Fibroblast of skin of back (primary cell): ENCODE data around the gene PHOSPHO2. TPM values are rescaled to one million over a fixed set of nuclear protein-coding genes. Genes with fewer than 3 reads are reported as not detected.

Experiments used
- DNase-seq: peaks from one replicate; pipeline ENCODE4 v3.0.0-alpha.2; 2013
- polyA plus RNA-seq, 2 experiments: library from polyadenylated mRNA; unstranded; fragments of 120-200 nt; gene quantifications; one replicate each; pipeline ENCODE4 v1.2.1, GENCODE V29; 2013; ENCODE audit not compliant: insufficient read length in 2 of 2

The PHOSPHO2 gene, protein sequence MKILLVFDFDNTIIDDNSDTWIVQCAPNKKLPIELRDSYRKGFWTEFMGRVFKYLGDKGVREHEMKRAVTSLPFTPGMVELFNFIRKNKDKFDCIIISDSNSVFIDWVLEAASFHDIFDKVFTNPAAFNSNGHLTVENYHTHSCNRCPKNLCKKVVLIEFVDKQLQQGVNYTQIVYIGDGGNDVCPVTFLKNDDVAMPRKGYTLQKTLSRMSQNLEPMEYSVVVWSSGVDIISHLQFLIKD
- polyA plus RNA-seq (2013, experiment 1 of 2; ENCODE audit: insufficient read length): 1.4 TPM
- 1.4 TPM for polyA plus RNA-seq (2013, experiment 2 of 2; ENCODE audit: insufficient read length)

DNA sequence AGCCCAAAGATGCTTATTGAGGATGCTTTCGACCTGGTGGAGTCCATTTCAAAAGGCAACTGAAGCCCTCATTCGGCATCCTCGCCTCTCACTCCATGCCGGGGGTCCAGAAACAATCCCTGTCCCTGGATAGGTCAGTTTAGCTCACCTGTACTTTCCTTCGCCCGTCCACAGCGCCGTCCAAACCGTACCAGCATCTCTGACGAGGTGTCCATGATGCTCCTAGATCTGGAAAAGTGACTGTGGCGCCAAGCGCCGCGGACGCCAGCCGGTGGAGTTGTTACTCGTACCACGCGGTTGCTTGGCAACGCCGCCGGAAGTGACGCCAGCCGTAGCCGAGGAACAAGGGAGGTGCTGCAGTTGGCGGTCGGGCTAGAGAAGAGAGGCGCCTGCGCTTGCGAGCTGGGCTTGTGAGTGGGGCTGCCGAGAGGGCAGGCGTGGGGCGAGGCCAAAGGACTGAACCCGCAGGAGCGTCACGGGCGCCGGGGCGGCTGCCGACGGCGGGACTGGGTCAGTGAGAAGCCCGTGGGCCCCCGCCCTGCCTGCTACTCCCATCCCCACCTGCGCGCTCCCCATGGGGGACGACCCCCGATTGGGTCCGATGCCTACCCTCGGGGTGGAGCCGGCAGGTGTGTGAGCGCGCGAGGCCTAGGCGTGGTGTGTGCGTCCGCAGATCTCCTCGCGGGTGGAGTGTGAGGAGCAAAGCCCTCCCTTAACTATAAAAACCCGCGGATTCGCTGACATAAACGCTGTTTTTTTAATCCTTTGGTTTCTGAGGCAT lies at the start of gene PHOSPHO2, which contains the start of gene CFAP210:
TSS of gene PHOSPHO2 (plus strand) at position 357 of the 781 bp plus-strand sequence. CDS start 6,503 bp downstream, outside the sequence.
TSS of gene CFAP210 (minus strand) at position 293 of the 781 bp plus-strand sequence. CDS start at position 215, 78 bp downstream.
- DNase-seq: peak; percentile 97

DNA sequence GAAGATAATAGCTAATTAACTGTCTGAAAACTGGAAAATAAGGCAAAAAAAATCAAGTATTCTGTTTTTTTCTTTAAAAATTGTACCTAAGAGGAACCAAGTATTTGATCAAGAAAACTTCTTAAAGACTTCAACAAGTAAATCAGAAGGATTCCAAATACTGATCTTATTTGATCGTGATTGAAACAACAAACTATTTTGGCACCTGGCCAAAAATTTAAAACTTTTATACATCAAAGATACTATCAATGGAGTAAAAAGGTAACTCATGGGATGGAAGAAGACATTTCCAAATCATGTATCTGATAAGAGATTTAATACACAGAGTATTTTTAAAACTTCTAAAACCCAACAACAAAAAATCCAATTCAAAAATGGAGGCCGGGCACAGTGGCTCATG lies 46.8 kb upstream of the PHOSPHO2 start:
- no peak for DNase-seq

DNA sequence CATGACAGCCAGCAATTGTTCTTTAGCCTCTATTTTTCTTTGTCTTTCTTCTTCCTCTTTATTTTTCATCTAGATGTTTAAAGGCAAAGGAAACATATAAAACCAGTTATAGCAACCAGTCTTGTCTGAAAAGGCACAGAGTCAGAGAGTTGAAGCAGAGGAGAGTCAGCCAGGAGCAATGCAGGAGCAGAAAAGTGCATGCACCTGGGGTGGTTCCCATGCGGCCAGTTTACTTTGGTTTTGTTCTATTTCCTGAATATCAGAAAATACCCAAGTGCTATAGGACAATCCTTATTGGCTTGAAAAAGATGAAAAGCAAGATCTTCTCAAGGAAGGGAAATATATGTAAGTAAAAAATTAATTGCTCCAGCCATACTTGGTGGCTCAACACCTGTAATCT lies 45.0 kb upstream of the PHOSPHO2 start:
- DNase-seq: no peak

DNA sequence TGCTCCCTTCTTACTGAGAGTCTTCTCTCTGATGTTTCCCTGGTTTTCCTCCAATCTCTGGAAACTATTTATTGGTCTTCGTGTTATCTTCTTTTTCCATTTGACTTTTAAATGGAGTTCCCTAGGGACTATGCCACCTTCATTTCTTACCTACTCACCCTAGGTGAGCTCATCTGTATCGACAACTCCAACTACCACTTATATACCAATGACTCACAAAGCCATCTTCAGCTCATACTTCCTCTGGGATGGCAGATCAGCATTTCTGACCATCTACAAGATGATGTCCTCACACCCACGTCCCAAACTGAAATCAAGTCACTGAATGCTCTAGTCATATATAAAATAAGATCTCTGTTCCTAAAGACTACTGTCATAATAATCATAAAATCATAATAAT lies 40.6 kb upstream of the PHOSPHO2 start:
- no peak for DNase-seq

DNA sequence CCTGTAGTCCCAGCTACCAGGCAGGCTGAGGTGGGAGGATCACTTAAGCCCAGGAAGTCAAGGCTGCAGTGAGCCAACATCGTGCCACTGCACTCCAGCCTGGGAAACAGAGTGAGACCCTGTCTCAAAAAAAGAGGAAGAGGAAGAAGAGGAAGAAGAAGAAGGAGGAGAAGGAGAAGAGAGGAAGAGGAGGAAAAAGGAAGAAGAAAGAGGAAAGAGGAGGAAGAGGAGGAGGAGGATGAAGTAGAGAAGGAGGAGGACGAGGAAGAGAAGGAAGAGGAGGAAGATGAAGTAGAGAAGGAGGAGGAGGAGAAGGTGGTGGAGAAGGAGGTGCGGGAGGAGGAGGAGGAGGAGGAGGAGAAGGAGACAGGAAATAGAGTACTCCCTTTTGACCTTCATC lies 38.1 kb upstream of the PHOSPHO2 start:
- DNase-seq: no peak

DNA sequence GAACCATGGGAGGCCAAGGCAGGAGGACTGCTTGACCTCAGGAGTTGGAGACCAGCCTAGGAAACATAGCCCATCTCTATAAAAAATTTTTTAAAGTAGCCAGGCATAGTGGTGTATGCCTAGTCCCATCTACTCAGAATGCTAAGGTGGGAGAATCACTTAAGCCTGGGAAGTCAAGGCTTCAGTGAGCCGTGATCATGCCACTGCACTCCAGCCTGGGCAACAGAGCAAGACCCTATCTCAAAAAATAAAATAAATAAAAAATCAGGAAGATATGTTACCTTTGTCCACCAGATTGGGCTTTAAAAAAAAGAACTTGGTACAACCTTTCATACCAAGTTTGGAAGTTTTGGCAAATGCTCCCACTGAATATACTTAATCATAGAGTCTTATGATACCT lies 35.4 kb upstream of the PHOSPHO2 start:
- no peak for DNase-seq

DNA sequence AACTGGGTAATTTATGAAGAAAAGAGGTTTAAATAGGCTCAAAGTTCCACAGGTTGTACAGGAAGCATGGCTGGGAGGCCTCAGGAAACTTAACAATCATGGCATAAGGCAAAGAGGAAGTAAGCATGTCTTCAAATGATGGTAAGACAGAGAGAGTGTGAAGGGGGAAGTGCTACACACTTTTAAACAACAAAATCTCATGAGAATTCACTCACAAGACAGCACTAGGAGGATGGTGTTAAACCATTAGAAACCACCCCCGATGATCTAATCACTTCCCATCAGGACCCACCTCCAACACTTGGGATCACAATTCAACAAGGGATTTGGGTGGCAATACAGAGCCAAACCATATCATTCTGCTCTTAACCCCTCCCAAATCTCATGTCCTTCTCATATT lies 34.9 kb upstream of the PHOSPHO2 start:
- no peak for DNase-seq

DNA sequence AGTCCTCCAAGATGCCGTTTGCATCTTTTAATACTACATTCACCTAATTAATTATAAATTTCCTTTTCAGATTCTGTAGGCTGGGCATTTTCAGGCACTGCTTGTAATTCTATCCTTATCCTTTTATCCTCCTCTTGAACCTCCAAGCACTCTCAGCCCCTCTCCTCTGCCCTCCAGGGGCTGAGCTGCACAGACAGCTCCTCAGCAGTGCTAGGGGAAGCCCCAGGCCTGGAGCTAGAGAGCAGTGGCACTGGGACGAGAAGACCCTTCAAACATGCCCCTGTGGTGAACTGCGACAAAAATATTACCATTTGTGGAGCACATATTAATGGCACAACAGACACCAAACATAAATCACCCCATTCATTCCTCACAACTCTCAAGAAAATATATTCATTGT lies 33.0 kb upstream of the PHOSPHO2 start:
- DNase-seq: no peak

DNA sequence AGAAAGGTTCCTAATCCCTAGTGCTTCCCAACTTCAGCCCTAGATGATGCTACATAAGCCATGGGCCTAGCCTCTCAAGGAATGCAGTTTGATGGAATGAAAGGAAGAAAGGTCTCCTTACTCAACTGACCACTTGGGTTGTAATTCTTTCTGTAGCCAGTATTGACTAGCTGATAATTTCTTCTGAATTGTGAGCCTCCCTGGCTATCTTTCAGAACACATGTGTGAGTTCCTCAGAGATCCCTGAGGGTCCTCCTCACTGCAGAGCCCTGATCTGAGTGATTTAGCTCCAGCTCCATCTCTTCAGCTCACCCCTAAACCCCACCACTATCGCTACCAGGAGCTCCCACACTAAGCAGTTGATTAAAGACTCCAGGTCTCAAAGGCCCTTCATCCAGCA lies 31.5 kb upstream of the PHOSPHO2 start:
- no peak for DNase-seq

DNA sequence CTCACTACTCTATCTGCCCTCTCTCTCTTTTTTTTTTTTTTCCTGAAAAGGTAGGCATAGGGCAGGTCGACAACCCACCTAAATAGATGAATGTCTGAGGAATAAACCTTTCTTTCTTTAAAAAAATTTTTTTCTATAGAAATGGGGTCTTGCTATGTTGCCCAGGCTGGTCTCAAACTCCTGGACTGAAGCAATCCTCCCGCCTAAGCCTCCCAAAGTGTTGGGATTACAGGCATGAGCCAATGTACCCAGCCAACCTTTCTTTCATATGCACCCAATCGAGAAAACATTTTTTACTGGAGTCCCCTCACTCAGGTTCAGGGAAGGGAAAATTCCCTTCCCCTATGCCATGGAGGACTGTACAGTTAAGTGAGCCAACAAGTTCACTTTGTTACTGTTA lies 31.0 kb upstream of the PHOSPHO2 start:
- DNase-seq: no peak

DNA sequence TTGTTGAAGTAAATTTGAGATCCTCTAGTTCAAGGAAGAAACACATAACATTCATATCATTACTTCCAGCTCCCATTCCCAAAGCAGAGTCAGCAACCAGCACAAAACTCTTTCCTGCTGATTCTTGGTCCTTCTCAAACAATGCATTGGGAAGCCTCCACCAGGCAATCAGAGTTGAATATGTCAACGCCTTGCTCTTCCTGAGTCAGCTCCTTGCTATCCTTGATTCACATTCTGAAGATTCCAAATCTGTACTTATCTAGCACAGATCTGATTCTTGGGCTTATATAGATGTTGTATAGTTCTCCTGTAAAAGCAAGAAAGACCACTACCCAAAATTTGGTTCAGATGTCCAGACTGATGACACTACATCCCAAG lies 29.7 kb upstream of the PHOSPHO2 start:
- DNase-seq: peak; percentile 40

DNA sequence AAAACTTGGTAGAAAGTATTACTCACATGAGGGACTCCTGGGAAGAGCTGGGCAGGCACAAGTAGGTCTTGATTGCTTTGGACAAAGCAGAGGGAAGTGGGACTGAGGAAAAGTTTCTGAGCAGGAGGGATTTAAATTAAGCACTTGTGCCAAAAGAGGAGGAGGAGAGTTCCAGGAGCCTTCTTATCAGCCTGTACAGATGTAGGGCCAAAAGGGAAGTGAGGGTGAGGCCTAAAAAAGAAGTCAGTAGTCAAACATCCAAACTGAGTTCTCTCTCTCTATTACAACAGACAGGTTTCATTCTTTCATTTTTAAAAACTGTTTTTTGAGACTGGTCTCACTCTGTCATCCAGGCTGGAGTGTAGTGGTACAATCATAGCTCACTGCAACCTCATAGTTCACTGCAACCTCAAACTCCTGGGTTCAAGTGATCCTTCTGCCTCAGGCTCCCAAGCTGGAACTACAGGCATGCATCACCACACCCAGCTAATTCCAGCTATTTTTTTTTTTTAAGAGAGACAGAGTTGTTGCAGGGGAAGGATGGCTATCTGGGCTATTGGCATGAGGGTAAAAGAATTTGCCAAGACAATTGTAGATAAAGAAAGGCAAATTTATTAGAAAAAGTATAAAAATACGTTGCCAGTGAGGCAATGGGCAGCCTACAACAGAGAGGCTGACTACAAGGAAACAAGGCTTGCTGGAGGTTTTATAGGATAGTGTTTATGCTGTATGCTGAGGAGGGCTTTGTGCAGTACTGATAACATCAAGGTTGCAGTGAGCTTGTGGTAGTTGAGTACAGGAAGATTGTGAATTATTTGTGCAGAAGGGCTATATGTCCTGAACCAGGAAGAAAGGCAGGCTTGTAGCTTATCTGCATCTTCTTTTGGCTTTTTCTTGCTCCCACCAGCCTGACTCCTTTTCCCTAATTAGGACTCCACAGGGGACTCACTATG lies 29.0 kb upstream of the PHOSPHO2 start:
- DNase-seq: peak; percentile 5

DNA sequence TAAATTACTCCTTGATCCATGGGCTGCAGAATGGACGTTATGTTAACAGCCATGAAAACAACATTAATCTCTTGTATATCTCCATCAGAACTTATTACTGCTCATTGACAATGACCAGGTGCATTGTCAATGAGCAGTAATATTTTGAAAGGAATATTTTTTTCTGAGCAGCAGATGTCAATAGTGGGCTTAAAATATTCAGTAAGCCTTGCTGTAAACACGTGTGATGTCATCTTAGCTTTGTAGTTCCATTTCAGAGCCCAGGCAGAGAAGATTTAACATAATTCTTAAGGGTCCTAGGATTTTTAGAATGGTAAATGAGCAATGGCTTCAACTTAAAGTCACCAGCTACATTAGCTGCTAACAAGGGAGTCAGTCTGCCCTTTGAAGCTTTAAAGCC lies 26.7 kb upstream of the PHOSPHO2 start:
- DNase-seq: no peak

DNA sequence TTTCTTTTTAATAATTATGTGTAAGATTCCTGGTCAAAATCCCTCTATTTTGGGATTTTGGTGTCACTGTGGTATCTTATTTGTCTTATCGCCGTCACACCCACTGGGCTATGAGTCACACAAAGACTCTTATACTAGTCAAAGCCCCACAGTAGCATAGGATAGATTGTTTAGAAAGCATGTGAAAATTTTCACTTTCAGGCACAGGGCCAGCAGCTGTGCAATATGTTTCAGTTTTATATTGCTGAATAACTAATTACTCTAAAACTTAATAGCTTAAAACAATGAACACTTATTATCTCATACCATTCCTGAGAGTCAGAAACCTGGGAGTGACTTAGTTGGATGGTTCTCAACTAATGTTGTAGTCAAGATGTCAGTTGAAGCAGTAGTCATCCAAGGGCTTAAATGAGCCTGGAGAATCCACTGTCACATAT lies 24.0 kb upstream of the PHOSPHO2 start:
- peak; percentile 46 for DNase-seq

DNA sequence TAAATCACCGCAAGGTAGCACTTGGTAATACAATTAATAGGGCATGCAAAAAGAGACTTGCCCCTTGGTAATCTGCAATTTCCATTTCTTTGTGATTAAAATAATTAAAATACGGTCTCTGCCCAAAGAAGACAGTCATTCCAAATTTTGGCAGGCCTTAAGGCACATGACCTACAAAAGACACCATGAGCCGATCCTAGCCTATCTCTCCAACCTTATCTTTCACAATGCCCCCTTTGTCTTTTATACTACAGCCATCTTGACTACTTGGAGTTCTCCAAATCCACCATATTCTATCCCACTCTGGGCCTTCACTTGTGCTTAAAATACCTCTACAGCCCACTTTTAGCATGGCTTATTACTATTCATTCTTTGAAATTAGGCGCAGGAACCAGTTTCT lies 23.3 kb upstream of the PHOSPHO2 start:
- DNase-seq: no peak

DNA sequence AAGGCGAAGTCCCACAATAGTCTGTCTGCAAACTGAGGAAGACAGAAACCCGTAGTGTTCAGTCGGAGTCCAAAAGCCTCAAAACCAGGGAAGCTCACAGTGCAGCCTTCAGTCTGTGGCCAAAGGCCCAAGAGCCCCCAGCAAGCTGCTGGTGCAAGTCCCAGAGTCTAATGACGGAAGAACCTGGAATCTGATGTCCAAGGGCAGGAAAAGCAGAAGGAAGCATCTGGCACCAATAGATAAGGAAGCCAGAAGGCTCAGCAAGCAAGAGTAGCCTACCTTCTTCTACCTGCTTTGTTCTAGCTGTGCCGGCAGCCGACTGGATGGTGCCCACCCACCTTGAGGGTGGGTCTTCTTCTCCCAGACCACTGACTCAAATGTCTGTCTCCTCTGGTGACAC lies 21.9 kb upstream of the PHOSPHO2 start:
- DNase-seq: no peak

DNA sequence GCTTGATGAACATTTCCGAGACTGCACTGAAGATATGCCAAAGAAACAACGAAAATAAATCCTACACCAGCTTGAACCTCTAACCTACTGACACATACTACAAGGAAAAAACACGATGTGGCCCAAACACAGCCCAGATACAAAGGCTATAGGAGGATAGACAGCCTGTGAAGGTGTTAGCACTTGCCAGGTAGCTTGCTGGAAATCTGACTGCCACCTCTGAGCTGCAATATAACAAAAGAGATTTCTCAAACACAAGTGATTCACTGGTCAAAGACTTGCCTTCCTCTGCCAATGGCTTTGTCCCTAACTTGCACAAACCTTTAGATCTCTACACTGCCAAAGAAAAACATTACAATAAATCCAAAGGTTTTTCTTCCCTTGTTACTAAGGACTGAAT lies 21.2 kb upstream of the PHOSPHO2 start:
- DNase-seq: no peak

DNA sequence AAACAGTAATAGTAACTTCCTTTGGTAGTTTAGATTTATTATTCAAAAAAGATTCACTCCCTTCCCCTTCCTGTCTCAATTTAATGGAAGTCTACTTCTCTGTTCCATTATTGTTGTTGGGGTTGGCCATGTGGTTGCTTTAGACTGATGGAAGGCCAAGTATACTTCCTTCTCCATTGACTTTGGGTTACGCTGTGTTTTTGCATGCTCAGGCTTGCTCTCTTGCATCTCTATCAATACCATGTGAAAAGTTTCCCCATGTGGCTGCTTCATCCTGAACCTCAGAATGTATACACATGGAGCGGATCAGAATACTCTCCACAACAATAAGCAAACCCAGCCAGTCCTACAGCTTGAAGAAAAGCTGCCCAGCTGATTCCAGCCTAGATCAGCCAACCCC lies 20.3 kb upstream of the PHOSPHO2 start:
- DNase-seq: no peak

DNA sequence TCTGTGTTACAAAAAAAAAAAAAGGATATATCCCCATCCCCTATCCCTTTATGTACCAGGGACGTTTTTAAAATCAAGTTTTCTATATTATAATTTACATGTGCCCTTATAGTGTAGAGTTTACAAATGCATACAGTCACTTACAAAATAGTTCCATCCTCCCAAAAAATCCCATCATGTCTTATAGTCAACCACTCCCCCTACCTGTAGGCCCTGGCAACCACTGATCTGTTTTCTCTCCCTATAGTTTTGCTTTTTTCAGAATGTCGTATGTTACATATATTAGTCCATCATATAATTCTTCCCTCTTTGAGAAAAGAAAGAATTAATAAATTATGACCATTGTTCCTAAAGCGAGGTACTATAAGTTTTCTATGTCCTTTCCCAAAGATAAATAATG lies 17.9 kb upstream of the PHOSPHO2 start:
- no peak for DNase-seq

DNA sequence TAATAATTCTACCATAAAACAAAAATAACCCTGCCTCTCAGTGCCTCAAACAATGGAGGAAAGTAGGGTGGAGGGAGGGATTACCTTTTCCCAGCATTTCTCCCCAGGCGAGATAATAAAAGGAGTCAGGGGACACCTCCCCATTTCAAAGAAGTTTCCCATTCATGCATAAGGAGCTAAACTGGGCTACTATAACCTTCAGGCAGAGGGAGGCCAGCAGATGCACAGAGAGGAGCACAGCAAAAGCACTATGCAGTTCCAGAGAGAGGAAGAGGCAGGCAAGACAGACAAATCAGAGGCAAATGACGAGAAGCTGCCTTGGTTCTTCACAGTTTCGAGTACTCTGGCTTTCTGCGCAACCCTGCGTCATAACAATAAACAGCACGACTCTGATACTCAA lies 17.4 kb upstream of the PHOSPHO2 start:
- DNase-seq: no peak

DNA sequence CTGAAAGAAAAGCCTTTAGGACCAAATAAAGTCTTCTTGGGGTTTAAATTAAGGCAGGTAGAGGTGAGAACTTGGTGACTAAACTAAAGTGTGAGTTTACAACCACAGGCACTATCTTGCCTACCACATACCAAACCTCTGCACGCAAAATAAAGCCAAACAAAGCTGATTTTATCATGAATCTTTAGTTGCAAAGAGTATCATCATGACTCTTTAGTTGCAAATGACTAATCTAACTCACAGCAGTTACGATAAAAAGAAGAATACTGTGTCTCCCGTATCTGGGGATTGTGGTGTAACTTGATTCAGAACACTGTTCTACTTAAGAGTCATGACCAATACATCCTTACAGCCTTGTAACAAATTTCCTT lies 11.2 kb upstream of the PHOSPHO2 start:
- no peak for DNase-seq

DNA sequence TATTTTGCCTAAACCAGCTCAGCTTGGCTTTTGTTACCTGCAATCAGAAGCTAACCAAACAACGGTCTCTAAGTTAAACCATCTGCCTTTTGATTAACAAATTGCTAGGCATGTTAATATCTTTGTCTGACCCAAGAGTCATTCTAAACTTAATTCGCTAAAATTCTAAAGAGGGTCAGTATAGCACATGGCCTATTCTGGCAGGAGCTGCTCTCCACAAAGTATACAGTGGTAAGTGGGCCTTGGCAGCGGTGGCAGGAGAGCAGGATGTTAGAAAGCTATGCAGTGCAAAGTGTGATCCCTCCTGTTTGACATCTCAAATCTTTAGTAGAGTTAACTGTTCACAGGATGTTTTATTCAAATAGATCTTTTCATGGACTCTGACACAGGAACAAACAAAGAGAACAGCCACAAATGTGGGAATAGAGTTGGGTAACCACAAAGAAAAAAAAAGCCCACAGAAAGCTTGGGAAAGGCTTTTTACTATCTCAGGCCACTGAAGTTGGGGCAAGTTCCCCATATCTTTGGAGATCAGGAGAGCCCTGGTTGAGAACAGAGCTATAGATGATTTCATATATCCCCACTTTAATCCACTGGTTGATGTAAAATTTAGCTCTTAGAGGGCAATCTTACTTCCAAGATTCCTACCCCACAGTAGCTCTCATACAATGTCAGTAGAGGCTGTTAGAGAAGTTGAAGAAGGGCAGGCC lies 10.7 kb upstream of the PHOSPHO2 start:
- DNase-seq: no peak
